ENCODE data around the gene LBH.
"Not testable (repeated sequence)": the region's sequence is repeated elsewhere in the genome, so short reads cannot be mapped to it uniquely, and the experiment has no call there.

Gene LBH

DNA sequence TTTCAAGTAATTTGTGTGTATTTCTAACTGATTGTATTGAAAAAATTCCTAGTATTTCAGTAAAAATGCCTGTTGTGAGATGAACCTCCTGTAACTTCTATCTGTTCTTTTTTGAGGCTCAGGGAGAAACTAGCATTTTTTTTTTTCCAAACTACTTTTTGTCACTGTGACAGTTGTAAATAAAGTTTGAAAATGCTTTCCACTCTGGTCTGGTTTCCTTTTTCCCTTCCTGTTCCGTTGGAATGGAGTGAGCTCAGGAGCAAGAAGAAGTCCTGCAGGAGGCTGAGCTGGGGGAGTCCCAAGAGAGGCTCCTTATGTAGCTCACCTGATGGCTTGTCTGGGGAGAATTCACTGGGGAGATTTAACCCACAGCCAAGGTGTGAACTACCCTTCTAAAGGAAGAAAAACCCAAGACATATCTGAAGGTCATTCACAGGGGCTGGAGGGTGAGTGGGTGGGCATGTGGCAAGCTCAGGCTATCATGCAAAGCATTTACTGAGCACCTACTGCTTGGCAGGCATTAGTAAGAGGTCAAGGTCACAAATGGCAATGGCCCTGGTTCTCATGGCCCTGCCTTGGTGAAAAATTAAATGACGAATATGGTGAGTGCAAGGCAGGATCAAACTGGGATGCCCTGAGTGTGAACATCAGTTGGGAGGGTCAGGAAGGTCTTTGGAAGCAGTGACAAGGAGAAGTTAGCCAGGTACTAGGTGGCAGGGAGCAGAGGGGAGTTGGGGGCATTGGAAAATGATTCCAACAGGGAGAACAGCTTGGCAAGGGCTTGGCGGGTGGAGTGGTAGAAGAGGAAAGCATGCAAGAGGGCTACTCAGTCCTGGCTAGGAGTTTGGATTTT, 28.7 kb downstream of the LBH start:
- no peak for DNase-seq

DNA sequence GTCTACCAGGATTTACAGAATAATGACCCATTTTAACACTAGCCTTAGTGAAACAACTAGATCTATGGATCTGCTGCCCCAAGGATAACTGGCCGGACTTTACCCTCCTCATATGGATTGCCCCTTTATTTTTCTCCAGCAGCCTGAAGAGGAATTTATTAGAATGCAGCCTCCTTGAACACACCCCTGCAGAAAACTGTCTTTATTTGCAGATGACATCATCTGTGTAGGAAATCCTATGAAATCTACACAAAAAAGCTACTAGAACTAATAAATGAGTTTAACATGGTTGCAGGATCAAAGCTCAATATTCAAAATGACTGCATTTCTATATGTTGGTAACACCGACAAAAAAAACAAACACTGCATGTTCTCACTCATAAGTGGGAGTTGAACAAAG, 29.6 kb downstream of the LBH start:
- no peak for DNase-seq

DNA sequence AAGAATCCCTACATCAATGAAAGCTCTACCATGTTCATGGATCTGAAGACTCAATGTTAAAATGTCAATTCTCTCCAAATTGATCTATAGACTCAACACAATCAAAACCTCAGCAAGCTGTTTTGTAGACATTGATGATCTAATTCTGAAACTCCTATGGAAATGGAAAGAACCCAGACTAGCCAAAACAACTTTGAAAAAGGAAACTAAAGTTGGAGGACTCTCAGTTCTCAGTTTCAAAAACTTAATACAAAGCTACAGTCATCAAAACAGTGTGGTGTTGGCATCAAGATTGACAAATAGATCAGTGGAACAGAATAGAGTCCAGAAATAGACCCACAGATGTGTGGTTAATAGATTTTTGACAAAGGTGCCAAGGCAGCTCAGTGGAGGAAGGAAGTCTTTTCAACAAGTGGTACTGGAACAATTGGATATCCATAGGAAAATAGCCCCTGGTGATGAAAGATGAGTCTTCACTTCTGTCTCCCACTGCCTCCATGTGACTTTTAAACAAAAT, 30.4 kb downstream of the LBH start:
- no peak for DNase-seq

DNA sequence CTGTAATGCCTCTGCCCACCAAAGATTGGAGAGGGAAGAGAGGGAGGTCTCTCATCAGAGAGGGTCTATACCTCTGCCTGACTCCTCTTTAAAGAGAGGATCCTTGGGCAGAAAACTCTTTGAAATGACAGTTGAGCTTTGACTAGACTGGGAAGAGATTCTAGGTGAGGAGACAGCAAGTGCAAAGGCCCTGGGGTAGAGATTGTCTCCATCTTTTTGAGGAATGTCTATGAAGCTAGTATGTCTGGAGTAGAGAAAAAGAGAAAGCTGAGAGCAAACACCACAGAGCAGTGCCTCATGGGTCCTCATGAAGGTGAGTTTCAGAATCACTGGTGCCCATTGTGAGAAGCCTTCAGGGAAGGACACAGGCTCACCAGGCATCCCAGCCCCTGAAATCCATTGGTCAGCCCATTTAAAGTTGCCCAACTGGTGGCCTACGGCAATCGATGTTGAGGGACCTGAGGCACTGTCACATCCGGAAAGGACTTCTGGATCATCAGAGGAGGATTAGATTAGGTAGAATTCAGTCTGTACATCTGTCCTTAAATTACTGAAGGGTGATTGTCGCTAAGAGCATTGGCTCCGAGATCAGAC, 31.5 kb downstream of the LBH start:
- no peak for DNase-seq

DNA sequence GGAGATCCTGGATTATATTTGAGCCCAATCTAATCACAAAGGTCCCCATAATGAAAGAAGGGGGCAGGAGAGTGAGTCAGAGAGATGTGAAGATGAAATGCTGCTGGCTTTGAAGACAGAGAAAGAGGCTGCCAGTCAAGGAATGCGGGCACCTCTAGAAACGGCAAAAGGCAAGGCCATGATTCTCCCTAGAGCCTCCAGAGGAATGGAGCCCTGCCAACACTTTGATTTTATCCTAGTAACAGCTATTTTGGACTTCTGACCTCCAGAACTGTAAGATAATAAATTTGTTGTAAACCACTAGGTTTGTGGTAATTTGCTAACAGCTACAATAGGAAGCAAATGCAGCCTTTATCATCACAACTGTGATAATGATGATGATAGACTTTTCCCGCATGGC, 32.9 kb downstream of the LBH start:
- DNase-seq = no peak

DNA sequence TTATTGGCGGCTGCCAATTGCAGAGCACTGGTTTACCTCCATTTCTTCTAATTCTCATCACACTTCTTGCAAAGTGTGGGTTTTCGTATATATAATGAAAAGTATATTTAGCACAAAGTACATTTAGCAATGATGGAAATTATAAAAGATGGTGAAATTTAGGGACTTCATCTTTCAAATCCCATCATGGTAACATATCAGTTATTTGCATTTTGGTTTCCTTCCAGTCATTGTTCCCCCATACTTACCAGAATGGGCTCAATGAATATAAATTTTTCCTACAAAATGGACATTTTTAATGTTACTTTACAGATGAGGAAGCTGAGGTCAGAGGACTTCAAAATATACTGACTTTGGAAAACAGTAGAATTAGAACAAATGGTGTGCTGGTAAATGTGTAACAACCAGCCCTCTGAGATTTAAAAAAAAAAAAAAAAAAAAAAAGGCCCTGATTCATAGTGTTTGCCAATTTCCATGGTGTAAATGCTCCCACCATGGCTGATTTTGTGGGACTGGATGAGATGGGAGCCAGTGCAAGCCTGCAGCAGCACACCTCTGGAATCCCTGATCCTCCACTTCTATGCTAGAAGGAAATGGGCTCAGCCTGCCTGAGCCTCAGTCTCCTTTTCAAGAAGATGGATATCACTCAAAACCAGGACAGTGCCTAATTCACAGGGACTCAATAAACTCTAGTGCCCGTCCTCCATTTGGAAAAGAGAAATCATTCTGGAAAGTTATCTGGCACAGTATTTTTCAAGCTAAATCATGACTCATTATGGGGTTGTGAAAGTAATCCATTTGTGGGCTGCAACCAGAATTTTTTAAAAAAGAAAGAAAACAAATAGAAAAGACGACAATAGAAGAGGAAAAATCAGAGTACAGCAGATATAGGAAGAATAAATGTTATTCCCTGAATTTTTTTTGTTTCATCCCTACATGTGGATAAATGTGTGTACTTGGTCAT, 34.0 kb downstream of the LBH start:
- DNase-seq = no peak

DNA sequence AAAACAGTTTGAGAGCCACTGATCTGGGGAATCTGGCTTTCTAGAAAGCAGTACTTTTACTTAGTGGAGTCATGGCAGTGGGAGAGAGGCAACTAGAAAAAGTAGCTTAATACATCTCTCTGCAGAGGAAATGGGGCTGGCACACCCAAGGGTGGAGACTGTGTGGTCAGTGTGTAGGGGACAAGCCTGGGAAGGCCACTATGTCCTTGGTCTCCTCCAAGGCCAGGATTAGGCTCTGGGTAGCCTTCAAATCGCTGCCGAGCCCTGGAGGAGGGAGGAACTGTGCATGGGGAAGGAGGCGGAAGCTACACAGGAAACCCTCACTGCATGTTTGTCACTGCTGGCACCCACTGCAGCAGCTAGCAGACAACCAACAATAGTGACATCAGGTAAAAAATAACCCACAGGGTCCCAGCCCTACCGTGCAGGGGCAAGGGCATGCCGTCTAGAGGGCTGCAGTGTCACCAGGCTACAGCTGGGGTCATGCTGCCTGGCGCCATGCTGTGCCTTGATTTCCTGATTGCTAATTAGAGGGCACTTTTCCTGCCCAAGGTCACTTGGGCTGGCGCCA, 34.8 kb downstream of the LBH start:
- DNase-seq = peak; percentile 84

DNA sequence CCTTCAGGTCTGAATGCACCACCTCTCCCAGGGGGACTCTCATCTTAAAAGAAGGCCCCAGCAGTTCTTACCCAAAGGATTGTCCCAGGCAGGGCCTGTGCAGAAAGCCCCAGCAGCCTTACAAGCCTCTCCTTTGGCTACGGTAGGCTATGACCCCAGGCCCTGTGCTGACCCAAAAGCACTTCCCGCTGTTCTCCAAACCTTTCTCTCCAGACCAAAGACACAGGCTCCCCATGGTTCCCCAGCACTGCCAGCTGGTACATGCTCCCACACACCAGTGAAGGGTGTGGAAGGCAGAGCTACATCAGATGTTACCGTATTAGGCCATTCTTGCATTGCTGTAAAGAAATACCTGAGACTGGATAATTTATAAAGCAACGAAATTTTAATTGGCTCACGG, 35.4 kb downstream of the LBH start:
- no peak for DNase-seq

DNA sequence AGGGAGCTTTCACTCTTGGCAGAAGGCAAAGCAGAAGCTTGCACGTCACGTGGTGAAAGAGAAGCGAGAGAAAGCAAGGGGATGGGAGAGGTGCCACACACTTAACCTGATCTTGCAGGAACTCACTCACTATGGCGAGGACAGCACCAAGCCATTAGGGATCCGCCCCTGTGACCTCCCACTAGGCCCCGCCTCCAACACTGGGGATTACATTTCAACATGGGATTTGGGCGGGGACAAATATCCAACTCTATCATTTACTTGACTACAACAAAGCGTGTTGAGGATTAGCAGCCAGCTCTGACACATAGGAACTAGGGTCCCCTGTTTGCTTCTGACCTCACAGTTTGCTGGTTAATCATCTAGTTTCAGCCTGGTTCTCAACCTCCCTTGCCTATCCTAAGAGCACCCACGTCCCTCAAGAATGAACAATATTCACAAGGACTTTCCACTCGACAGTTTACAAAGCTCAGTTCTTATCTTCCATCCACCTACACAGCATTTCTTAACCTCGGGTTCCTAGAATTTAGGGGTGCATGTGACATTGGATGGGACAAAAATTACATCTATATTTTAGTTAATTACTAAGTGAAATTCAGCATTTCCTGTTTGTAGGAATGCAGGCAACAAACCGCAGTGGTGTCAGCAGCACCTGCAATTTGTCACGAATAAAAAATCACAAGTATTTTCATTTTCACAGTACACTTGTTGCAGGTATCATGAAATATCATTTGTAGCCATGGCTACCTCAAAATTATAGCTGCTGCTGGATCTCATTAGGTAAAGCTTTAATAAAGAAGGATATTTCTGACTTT, 36.0 kb downstream of the LBH start:
- DNase-seq = peak; percentile 85

DNA sequence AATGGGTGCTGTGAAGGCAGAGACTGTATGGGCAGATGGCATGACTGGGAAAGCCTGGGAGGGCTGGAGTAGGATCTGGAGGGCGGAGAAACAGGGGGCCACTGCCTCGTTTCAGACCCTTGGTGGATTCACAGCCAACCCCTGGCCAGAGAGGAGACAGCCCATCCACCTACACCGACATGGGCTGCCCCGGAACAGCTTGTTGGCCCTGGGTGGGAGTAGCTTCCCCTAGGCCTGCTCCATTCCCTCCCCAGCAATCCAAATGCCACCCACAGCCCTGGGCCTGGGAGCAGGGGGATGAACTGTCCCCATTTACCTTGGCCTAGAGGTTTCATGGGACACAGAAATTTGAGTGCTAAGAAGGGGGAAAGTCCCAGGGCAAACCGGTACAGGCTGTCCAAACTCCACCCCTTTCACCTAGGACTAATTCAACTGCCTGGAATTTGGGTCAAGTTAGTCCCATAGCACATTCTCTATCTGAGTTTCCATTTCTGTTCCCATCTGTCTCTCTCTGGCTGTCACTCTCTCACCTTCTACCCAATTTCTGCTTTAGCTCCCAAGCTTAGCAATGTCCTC, 37.0 kb downstream of the LBH start:
- DNase-seq = no peak

DNA sequence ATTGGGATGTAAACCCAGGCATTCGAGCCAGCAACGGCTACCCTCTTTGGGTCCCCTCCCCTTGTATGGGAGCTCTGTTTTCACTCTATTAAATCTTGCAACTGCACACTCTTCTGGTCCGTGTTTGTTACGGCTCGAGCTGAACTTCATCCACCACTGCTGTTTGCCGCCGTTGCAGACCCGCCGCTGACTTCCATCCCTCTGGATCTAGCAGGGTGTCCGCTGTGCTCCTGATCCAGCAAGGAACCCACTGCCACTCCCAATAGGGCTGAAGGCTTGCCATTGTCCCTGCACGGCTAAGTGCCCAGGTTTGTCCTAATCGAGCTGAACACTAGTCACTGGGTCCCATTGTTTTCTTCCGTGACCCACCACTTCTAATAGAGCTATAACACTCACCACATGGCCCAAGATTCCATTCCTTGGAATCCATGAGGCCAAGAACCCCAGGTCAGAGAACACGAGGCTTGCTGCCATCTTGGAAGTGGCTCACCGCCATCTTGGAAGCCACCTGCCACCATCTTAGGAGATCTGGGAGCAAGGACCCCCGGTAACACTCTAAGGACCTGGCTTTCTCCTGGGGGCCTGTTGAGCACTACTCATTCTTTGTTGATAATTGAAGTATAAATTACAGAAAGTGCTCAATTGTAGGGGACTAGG, 37.9 kb downstream of the LBH start:
- DNase-seq = not testable (repeated sequence)

DNA sequence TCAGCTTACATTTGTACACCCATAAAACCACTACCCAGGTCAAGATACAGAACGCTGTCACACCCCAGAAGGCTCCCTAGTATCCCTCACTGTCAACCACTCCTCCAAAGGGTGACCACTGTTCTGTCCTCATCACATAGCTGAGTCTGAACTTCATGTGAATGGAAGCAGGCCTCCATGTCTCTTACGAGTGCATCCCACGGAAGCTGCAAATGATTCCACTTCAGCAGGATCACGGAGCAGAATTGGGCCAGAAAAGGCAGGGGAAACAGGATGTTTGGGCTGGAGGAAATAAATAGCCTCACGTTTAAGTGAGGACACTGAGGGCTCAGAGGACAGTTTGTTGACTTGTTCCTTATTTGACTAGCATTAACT, 38.4 kb downstream of the LBH start:
- DNase-seq = no peak

DNA sequence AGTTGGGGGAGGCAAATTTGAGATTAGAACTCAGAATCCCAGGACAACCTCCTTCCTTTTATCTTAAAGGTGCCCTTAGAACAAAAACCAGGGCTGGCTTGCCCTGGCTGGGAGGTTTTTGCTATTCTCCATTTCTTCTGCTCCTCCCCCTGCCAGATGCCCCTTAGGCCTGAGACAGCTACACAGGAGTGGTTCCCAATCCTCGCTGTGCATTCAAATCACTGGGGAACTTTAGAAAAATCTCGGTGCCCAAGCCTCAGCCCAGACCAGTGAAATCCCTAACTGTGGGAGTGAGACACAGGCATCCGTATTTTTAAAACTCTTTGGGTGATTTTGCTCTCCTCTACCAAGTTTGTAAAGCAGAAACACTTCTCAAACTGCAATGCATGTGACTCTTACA, 38.8 kb downstream of the LBH start:
- DNase-seq = no peak

DNA sequence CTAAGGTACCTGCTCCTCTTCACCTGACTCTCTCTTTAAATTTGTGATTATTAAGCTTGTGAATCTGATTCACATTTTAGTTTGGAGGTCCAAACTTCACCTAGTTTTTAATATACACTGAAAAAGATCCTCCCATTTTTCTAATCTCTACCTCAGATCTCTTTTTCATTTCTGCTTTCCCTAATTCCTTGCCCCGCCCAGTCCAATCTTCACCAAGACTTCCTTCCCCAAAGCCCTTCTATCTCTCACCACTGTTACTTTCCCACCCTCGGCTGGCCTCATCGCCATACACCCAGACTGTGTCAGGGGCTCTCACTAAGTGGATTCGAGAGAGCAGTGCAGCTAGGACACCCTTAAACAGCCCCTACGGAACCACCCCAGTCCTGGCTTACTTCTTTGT, 40.0 kb downstream of the LBH start:
- no peak for DNase-seq

DNA sequence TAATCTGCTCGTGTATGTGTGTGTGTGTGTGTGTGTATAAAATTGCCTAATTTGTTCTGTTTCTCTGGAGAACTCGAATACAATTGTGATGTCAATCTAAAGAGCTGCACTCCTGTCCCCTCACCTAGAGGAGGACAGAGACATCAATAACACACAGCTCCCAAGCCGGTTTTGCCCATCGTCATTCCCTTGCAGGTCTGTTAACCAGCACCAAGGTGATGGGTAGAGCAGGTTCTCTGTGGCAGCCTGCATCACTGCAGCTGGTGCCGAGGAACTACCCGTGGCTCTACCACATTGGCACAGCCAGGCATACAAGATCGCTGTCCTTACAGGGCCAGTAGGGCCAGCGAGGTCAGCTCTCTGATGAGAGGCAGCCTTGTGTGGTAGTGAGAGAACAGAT, 41.0 kb downstream of the LBH start:
- DNase-seq = no peak

DNA sequence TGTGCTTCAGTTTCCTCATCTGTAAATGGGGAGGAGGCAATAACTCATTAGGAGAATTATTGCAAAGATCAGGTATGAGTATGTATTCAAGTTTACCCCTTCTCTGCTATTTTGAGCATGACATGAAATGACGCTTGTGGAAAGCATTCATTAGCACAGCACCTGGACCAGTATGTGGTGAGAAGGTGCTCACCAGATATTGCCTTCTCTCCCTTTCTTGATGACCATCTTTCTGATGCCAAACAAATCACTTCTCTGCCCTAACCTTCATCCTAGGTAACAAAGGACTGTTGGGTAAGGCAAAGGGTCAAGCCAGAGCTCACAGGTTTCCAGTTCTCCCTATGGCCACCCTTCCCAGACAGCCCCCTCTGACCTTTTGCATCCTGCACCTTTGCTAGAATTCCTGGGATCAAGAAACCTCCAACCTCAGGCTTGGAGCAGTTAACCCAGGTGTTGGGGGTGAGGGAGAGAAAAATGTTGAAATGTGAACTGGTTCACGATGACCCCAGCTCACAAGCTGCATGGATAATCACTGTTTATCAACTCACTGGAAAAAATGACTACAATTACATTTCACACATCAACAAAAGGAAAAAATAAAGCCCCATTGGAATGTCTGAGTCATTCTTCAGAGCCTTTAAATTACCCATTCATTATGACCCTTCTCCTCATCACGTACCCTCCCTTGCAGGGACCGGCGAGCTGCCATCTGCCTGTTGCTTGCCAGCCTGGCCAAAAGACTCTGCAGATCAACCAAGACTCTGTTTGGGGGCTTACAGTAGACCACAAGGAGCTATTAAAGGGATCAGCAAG, 41.6 kb downstream of the LBH start:
- DNase-seq = peak; percentile 72

DNA sequence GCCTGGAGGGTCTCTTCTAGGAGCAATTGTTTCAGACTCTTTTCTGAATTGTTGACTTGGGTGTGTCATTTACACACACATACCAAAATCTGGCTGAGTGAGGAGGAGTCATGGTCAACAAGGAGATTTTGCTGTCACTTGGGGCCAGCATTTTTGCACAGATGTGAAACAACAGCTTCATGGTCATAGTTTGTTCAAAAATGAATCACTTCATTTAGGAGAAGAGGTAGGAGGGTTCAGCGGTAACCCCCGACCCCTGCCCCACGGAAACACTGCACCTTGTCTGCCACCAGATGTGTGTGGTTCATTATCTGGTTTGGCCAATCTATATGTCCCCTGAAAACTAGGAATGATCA, 42.2 kb downstream of the LBH start:
- no peak for DNase-seq

DNA sequence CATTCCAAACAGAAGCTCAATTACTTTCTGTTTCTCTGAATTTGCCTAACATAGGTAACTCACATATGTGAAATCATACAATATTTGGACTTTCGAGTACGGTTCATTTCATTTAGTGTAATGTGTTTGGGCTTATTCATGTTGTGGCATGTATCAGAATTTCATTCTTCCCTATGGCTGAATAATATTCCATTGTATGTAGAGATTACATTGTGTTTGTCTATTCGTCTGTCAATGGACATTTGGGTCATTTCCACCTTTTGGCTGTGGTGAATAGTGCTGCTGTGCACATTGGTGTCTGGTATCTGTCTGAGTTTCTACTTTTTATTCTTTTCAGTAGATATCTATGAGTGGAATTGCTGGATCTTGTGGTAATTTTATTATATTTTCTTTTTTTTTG, 43.9 kb downstream of the LBH start:
- DNase-seq = no peak

DNA sequence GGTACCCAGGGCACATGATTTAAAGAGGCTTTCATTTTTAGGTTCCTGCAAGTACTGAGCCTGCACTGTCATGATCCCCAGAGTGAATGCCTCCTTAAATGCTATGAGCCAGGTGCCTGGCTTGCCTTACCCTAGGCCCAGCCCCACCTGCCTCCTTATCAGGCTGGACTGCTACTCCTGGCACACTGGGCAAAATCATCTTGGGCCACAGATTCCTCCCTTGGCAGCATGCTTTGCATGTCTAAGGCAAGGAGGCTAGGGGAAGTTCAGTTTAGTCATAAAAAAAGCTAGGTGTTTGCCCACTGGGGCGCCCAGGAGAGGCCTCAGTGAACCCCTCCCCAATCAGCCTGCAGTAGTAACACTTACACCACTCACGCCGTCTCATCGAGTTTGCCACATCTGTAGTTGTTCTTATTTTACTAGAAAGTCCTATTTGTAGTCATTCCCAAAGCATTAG, 45.1 kb downstream of the LBH start:
- no peak for DNase-seq

DNA sequence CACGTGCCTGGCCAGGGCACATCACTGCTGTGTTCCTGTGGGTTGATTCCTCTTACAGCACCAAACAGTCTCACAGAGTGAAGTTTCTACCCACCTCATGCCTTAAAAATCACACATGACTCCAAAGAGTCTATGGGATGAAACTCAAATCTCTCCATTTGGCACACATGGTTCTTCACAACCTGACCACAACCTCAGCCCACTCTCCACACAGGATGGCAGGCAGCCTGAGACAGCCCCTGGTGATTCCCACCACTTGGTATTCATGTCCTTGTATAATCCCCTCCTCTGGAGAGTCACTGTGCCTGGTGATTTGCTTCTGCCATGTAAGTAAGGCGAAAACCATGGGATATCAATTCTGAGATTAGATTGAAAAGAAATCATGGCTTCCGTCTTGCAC, 46.2 kb downstream of the LBH start:
- no peak for DNase-seq

All from activated effector memory CD4-positive, alpha-beta T cell treated with anti-CD3 and anti-CD28 coated beads, Interleukin-2, amount 50 U/mL, for 16 hours (primary cell).